ENCODE measurements around the gene ZNHIT2.
A peak's percentile ranks its signal among the peaks of the same experiment; 100 is the strongest.
"Not testable (repeated sequence)": the region's sequence is repeated elsewhere in the genome, so short reads cannot be mapped to it uniquely, and the experiment has no call there.

The ZNHIT2 gene

GRCh38 chr11:65117206-65118096 is at the start of gene ZNHIT2:
ZNHIT2 (minus strand) TSS chr11:65117701; CDS start chr11:65117653, 48 bp downstream.
- peak; percentile 94 for DNase-seq

- DNase-seq = no peak
Observed at GRCh38 chr11:65166893-65167292, 49.4 kb upstream of the ZNHIT2 start.

DNA sequence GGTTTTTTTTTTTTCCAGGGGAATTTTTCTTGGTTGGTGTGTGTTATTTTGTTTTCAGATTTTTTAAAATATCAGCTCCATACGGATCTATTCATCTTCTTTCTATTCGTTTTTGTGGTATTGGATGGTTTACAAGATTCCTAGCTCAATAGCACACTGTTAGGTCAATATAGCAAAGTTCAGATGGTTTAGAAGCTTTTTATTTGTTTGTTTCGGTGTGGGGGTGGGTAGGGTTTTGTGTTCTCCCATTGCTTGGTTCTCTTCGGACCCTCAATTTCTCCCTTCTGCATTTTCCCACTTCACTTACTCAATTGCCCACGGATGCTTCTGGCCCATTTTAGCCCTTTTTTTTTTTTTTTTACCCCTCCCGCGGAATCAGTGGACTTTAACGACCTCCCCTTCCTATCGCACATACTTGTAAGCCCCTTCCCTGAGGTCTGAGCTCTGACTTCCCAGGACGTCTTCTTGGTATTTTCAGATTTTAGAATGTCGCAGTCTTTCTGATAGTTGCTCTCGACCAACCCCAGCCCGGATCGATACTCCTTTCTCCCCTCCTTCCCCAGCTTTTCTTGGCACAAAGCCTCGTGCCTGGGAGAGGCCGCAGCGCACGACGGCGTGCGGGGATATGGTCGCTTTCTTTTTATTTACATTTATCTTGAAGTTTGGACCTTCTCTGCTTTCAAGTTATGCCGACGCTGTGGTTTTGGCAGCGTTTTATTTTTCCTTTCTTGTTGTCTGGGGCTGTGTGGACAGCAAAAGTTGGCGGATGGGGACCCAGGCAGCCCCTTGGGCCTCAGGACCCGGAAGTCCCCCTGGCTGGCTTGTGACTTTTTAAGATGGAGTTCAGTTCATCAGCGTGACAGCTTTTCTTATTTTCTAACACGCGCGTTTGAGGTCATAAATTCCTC is 48.2 kb upstream of the ZNHIT2 start:
- DNase-seq = no peak

GRCh38 chr11:65163684-65164083 is 46.2 kb upstream of the ZNHIT2 start:
- DNase-seq = no peak

GRCh38 chr11:65160643-65161042 is 43.1 kb upstream of the ZNHIT2 start:
- no peak for DNase-seq

DNA sequence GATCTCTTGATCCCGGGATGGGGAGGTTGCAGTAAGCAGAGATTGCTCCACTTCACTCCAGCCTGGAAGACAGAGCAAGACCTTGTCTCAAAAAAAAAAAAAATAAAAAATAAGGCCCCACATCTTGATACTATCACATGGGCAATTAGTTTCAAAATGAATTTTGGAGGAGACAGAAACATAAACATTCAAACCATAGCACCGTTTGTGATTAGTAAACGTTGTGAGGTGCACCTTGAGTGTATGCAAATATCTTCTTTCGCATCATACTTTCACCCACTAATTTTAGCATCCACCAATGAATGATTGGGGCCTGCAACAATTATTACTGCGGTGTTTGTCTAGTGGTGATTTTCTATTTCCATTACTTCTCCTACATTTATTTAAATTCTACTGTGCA is 41.5 kb upstream of the ZNHIT2 start:
- no peak for DNase-seq

- no peak for DNase-seq
Observed at GRCh38 chr11:65157336-65157735, 39.8 kb upstream of the ZNHIT2 start.

DNA sequence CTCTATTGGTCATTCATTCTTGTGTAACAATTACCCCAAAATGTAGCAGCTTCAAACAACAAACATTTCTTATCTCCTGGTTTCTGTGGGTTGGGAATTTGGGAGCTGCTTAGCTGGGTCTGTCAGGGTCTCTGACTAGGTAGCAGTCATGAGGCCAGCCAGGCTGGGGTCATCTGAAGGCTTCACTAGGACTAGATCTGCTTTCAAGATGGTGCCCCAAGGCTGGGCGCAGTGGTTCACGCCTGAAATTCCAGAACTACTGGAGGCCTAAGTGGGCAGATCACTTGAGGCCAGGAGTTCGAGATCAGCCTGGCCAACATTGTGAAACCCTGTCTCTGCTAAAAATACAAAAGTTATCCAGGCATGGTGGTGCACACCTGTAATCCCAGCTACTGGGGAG is 39.4 kb upstream of the ZNHIT2 start:
- DNase-seq = no peak

DNA sequence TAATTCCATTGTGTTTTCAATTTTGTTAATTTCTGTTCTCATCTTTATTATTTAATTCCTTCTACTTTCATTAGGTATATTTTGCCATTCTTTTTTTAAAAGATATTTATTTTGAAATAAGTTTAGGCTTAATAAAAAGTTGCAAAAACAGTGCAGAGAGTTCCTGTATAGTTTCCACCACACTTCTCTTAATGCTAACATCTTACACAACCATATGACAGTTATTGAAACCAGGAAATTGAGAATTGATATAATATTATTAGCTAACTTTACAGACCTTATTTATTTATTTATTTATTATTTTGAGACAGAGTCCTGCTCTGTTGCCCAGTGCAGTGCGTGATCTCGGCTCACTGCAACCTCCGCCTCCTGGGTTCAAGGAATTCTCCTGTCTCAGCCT is 38.8 kb upstream of the ZNHIT2 start:
- DNase-seq = no peak

DNA sequence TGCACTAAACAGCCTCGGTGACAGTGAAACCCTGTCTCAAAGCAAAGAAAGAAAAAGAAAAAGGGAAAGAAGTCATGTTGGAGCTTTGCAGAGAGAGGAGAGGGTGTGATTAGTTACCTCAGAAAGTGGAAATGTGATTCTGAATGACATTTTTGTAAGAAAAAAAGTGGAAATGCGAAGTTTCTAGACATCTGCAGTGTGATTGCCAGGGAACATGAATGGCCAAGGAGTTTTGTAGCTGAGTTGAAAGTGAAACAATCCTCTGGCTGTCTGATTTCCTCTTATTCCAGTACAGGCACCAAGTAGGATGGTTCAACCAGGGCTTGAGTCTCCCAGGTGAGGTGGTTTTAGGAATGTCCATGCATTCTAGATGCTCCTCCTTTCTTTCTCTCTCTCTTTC is 34.6 kb upstream of the ZNHIT2 start:
- no peak for DNase-seq

DNA sequence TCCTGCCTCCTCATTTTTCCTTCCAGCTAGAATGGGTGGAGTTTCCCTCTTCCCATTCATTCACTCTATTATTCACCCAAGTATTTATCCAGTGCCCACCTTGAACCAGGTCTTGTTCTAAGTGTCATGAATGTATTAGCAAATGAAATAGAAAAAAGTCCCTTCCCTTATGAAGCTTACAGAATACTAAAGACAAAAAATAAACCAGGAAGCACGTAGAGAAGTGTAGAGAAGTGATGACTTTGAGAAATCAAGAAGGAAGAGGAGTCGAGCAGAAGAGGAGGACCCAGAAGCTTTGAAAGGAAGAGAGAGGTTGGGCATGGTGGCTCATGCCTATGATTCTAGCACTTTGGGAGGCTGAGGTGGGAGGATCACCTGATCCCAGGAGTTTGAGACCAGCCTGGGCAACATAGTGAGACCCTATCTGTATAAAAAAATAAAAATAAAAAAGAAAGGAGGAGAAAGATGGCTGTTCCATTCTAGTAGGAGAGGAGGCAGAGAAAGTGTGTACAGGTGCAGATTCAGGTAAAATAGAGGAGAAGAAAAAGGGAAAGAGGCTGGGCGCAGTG is 33.9 kb upstream of the ZNHIT2 start:
- DNase-seq = no peak

GRCh38 chr11:65150509-65151299 is 33.2 kb upstream of the ZNHIT2 start:
- DNase-seq = peak; percentile 76

DNA sequence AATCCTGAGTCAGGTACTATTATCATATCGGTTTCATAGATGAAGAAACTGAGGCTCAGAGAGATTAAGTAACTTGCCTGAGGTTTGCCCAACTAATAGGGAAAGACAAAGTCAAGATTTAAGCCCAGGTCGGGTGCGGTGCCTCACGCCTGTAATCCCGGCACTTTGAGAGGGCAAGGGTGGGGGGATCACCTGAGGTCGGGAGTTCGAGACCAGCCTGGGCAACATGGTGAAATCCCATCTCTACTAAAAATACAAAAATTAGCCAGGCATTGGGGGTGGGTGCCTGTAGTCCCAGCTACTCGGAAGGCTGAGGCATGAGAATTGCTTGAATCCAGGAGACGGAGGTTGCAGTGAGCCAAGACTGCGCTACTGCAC is 32.6 kb upstream of the ZNHIT2 start:
- not testable (repeated sequence) for DNase-seq

GRCh38 chr11:65148657-65149056 is 31.2 kb upstream of the ZNHIT2 start:
- DNase-seq = no peak

GRCh38 chr11:65147352-65148075 is 30.0 kb upstream of the ZNHIT2 start:
- DNase-seq = no peak

DNA sequence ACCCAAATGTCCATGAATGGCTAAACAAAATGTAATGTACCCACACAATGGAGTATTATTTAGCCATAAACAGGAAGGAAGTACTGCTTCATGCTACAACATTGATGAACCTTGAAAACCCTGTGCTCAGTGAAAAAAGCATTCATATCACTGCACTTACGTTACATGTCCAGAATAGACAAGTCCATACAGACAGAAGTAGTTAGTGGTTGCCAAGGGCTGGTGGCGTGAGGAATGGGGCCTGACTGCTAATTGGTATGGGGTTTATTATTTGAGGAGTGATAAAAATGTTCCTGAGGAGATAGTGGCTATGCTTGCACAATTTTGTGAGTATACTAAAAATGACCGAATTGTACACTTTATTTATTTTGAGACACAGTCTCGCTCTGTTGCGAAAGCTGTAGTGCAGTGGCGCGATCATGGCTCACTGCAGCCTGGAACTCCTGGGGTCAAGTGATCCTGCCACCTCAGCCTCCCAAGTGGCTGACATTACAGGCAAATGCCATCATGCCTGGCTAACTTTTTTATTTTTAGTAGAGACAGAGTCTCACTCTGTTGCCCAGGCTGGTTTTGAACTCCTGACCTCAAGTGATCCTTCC is 24.5 kb upstream of the ZNHIT2 start:
- DNase-seq = no peak

DNA sequence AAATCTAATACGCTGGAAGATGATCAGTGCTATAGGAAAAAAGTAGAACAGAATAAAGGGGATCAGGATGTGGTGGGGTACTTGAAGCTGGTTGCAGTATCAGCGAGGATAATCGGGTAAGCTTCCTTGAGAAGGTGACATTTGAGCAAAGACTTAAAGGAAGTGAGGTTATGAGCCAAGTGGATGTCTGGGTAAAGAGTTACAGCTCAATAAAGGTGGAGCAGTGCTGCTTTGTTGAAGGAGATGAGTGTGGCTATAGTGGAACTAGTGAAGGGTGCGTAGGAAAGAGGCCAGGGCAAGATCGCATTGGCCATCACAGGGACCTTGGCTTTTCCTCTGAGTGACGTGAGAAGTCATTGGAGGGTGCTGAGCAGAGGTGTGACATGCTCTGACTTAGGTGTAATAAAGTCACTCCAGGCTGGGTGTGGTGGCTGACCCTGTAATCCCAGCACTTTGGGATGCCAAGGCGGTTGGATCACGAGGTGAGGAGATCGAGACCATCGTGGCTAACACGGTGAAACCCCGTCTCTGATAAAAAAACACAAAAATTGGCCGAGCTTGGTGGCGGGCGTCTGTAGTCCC is 19.1 kb upstream of the ZNHIT2 start:
- no peak for DNase-seq

- no peak for DNase-seq
Observed at GRCh38 chr11:65135633-65136145, 18.2 kb upstream of the ZNHIT2 start.

GRCh38 chr11:65134952-65135632 is 17.6 kb upstream of the ZNHIT2 start:
- peak; percentile 91 for DNase-seq

- peak; percentile 83 for DNase-seq
Observed at GRCh38 chr11:65134240-65134951, 16.9 kb upstream of the ZNHIT2 start, which contains the start of gene SYVN1. SYVN1 (minus strand) TSS chr11:65134519; CDS start chr11:65133601, 918 bp downstream.
